GM23248 (cell line): Measurements from ENCODE around the gene DCHS2.

Source experiments
- EZH2 ChIP-seq: fragments of 200-600 bp; sonication (generic); IDR thresholded peaks from 2 replicates; pipeline ENCODE4 v1.6.1; 2018; ENCODE audit warnings: antibody characterized with exemption, mild to moderate bottlenecking; ENCODE audit not compliant: insufficient read depth, poor library complexity, severe bottlenecking
- EZH2phosphoT487 ChIP-seq: fragments of 200-600 bp; sonication (generic); IDR thresholded peaks from 2 replicates; pipeline ENCODE4 v1.6.1; 2018; ENCODE audit warnings: antibody characterized with exemption, moderate library complexity, mild to moderate bottlenecking, low read depth; ENCODE audit not compliant: insufficient read depth

GRCh38 chr4:154414796-154415195 is 76.8 kb downstream of the DCHS2 start:
- TF ChIP-seq EZH2 (no peak), EZH2phosphoT487 (no peak)
